Esophagus muscularis mucosa (tissue), 3 donors: ENCODE measurements around the gene GUCY2F.

Experiments used
- CTCF ChIP-seq, 3 experiments: fragments of 200-600 bp in 2 of 3; fragments of 450-650 bp in 1 of 3; sonication (generic) in 2 of 3; IDR thresholded peaks; one replicate each; pipeline ENCODE4 v1.5.1; 2017 to 2019; ENCODE audit warnings: antibody characterized with exemption in 3 of 3, mild to moderate bottlenecking in 2 of 3, moderate library complexity in 1 of 3
- POLR2A ChIP-seq: fragments of 450-650 bp; IDR thresholded peaks from one replicate; pipeline ENCODE4 v1.6.1; 2017; ENCODE audit warnings: antibody characterized with exemption, moderate library complexity, mild to moderate bottlenecking, low read depth
- POLR2AphosphoS5 ChIP-seq, 2 donors: sonication (generic); formaldehyde crosslinking; IDR thresholded peaks; one replicate each; pipeline ENCODE4 v1.6.1; 2017; ENCODE audit warnings: antibody characterized with exemption in 2 of 2

DNA sequence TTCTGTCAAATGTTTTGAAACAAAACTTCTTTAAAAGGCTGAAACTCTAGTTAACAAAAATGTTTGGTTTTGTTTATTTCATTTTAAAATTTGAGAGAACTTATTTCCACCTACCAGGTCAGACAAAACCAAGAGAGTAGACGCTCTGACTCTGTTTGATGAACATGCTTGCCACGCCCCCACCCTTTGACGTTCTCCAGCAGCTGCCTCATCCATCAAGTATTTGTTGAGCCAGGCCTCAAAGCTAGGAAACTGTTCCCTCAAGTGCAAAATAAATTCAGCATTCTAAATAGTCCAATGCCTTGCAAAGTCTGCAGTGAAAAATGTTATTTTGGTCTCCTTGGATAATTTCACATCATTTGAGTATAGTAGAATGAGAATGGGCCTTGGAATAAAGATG, 121.6 kb downstream of the GUCY2F start:
- TF ChIP-seq CTCF (IDR thresholded peaks at IDR 0.05) (no peak), POLR2AphosphoS5 (IDR thresholded peaks at IDR 0.05) (no peak), POLR2A (no peak)
